A673 (cell line): ENCODE results near the gene SCGB1D1. TPM values are rescaled to one million over a fixed set of nuclear protein-coding genes. Genes with fewer than 3 reads are reported as not detected.

Experiments used
- BruUV-seq: library from RNA; stranded (reverse); fragments of 400-500 nt; replicated peaks from 2 replicates; lab custom pipeline; 2021; lab: Mats Ljungman, UMichigan
- CTCF ChIA-PET: fragments of 300-600 bp; sonication (Branson Sonifier 250); formaldehyde crosslinking; loops from one replicate; lab custom pipeline; 2022; ENCODE audit warnings: antibody characterized with exemption; lab: Charles Lee
- POLR2A ChIA-PET: fragments of 300-600 bp; sonication (Branson Sonifier 250); formaldehyde crosslinking; loops from one replicate; lab custom pipeline; 2022; ENCODE audit warnings: antibody characterized with exemption; ENCODE audit not compliant: low non-redundant PET; lab: Charles Lee
- DNase-seq: peaks from one replicate; pipeline ENCODE4 v3.0.0-alpha.2; 2015; ENCODE audit warnings: low spot score
- H3K27ac ChIP-seq: fragments of 200-600 bp; sonication (generic); 2 replicates; pipeline ENCODE4 v1.5.1; 2016; ENCODE audit warnings: mixed run types, low read depth, mild to moderate bottlenecking, mixed read lengths, antibody characterized with exemption, low read length; ENCODE audit not compliant: poor library complexity, severe bottlenecking
- H3K27me3 ChIP-seq: fragments of 200-600 bp; sonication (generic); replicated peaks from 2 replicates; pipeline ENCODE4 v1.6.1; 2017; ENCODE audit warnings: mixed run types, low read depth, mild to moderate bottlenecking, mixed read lengths, antibody characterized with exemption, low read length; ENCODE audit not compliant: insufficient read depth, poor library complexity
- H3K36me3 ChIP-seq: fragments of 200-600 bp; sonication (generic); 2 replicates; pipeline ENCODE4 v1.6.1; 2016; ENCODE audit warnings: mixed run types, mild to moderate bottlenecking, mixed read lengths, antibody characterized with exemption, low read length; ENCODE audit not compliant: insufficient read depth, poor library complexity, severe bottlenecking
- H3K4me1 ChIP-seq: fragments of 200-600 bp; sonication (generic); 2 replicates; pipeline ENCODE4 v1.6.1; 2017; ENCODE audit warnings: mixed run types, mild to moderate bottlenecking, mixed read lengths, antibody characterized with exemption, low read length; ENCODE audit not compliant: insufficient read depth, poor library complexity, severe bottlenecking
- H3K4me3 ChIP-seq: fragments of 200-600 bp; sonication (generic); 2 replicates; pipeline ENCODE4 v1.5.1; 2016; ENCODE audit warnings: low read depth, mixed run types, mild to moderate bottlenecking, mixed read lengths, low read length; ENCODE audit not compliant: poor library complexity, severe bottlenecking
- H3K9me3 ChIP-seq: fragments of 200-600 bp; sonication (generic); 2 replicates; pipeline ENCODE4 v1.6.1; 2016; ENCODE audit warnings: mixed run types, low read depth, mild to moderate bottlenecking, mixed read lengths, antibody characterized with exemption, low read length; ENCODE audit not compliant: poor library complexity, severe bottlenecking
- CTCF ChIP-seq: fragments of 300-800, 200-600 bp; sonication (generic); conservative IDR thresholded peaks from 2 replicates; pipeline ENCODE4 v1.5.1; 2017; ENCODE audit warnings: low read depth, mild to moderate bottlenecking, antibody characterized with exemption, low read length, moderate library complexity, mixed read lengths
- EZH2 ChIP-seq: fragments of 200-600 bp; sonication (generic); IDR thresholded peaks from 2 replicates; pipeline ENCODE4 v1.6.1; 2017; ENCODE audit warnings: borderline replicate concordance, low read depth, mild to moderate bottlenecking, mixed read lengths, antibody characterized with exemption, low read length; ENCODE audit not compliant: poor library complexity, severe bottlenecking
- intact Hi-C: fragments of 100-400 bp; cut with micrococcal nuclease; formaldehyde crosslinking; loops from one replicate; pipeline ENCODE4 v1.10.0; 2022; ENCODE audit not compliant: unreplicated experiment
- total RNA-seq: library from RNA; stranded (reverse); gene quantifications from 2 replicates; pipeline ENCODE4 v1.2.3, GENCODE V29; 2021

SCGB1D1 gene
- total RNA-seq, 1 experiment from 2014 or later: not detected

GRCh38 chr11:62153087-62153395, 37.0 kb upstream of the SCGB1D1 start:
- POLR2A ChIA-PET: interaction anchor here (0.6 kb wide), 1 partner anchor 90 kb away, joined by 3 read pairs; no protein-coding TSS in a partner anchor
- no peaks in the 10 kb centered on the region for H3K9me3 ChIP-seq
- H3K27ac ChIP-seq: no peak overlapping the region
- H3K36me3 ChIP-seq: peaks cover 52% of the 10 kb centered on the region
- H3K4me1 ChIP-seq: no peaks in the 10 kb centered on the region
- no peak for TF ChIP-seq CTCF
- no peak for DNase-seq
- no peak overlapping the region for H3K4me3 ChIP-seq
- CTCF ChIA-PET: no interaction called here
- intact Hi-C loops: no loop called here
- H3K27me3 ChIP-seq: no peaks in the 10 kb centered on the region
- no TSS peak for BruUV-seq

GRCh38 chr11:62153617-62154016, 36.4 kb upstream of the SCGB1D1 start:
- TF ChIP-seq EZH2 (no peak), CTCF (no peak)
- ChIA-PET CTCF (no interaction called here), POLR2A (interaction anchor here (0.6 kb wide), 1 partner anchor 90 kb away, joined by 3 read pairs; no protein-coding TSS in a partner anchor)
- Histone ChIP-seq H3K9me3 (no peaks in the 10 kb centered on the region), H3K27ac (no peak overlapping the region), H3K36me3 (peaks cover 47% of the 10 kb centered on the region), H3K27me3 (no peaks in the 10 kb centered on the region), H3K4me1 (no peaks in the 10 kb centered on the region), H3K4me3 (no peak overlapping the region)
- no TSS peak for BruUV-seq
- intact Hi-C loops: no loop called here
- DNase-seq: no peak

GRCh38 chr11:62157603-62158002, 32.4 kb upstream of the SCGB1D1 start:
- Histone ChIP-seq H3K9me3 (no peaks in the 10 kb centered on the region), H3K36me3 (peaks cover 9% of the 10 kb centered on the region), H3K27ac (no peak overlapping the region), H3K27me3 (no peaks in the 10 kb centered on the region), H3K4me1 (no peaks in the 10 kb centered on the region), H3K4me3 (no peak overlapping the region)
- TF ChIP-seq CTCF: no peak
- TF ChIP-seq EZH2: no peak
- no TSS peak for BruUV-seq
- no peak for DNase-seq
- intact Hi-C loops: no loop called here
- CTCF ChIA-PET: interaction anchor here (0.6 kb wide), 1 partner anchor 109 kb away, joined by 3 read pairs; no protein-coding TSS in a partner anchor
- POLR2A ChIA-PET: no interaction called here
